LNCAP (cell line): Measurements from ENCODE around the gene RNF43.

ENCODE experiments used
- CTCF ChIP-seq: fragments of 450-650 bp; IDR thresholded peaks from 2 replicates; pipeline ENCODE4 v1.5.1; 2017; ENCODE audit warnings: mild to moderate bottlenecking

RNF43 gene

GRCh38 chr17:58417300-58418092, at the start of gene RNF43:
RNF43 (minus strand) TSS chr17:58417534; CDS start chr17:58415577, 1,957 bp downstream.
- TF ChIP-seq CTCF = peak; percentile 85

GRCh38 chr17:58455491-58455890, 38.2 kb upstream of the RNF43 start:
- TF ChIP-seq CTCF = no peak

GRCh38 chr17:58452738-58453137, 35.4 kb upstream of the RNF43 start:
- no peak for TF ChIP-seq CTCF

- TF ChIP-seq CTCF = peak; percentile 85
Measured at GRCh38 chr17:58447039-58447975, 30.0 kb upstream of the RNF43 start.

- TF ChIP-seq CTCF = no peak
Measured at GRCh38 chr17:58446086-58446485, 28.8 kb upstream of the RNF43 start.

GRCh38 chr17:58436805-58437239, 19.5 kb upstream of the RNF43 start:
- TF ChIP-seq CTCF = no peak

- no peak for TF ChIP-seq CTCF
Measured at GRCh38 chr17:58436245-58436644, 18.9 kb upstream of the RNF43 start.
